IMR-90 (cell line): ENCODE data around the gene SPATA13. TPM values are rescaled to one million over a fixed set of nuclear protein-coding genes. Genes with fewer than 3 reads are reported as not detected.

Experiments used
- microRNA-seq, 2 experiments: library from miRNA; stranded (forward) in 1 of 2; unstranded in 1 of 2; fragments of 10-50 nt in 1 of 2; fragments of <30 nt in 1 of 2; gene quantifications in 1 of 2; microRNA quantifications in 1 of 2; one replicate each; pipeline versions ENCODE3 to v1.1.0; 2013 to 2020; ENCODE audit not compliant: insufficient read depth in 1 of 2, insufficient read length in 1 of 2, unreplicated experiment in 1 of 2
- polyA plus RNA-seq, 3 experiments: library from polyadenylated mRNA; depleted of rRNA; stranded (reverse); fragments of >200 nt; gene quantifications; 2 replicates each; pipeline ENCODE4 v1.2.3, GENCODE V29; 2012; ENCODE audit warnings: low replicate concordance in 1 of 3
- small RNA-seq, 5 experiments: library from RNA; depleted of rRNA; stranded (forward); fragments of <200 nt; gene quantifications; one replicate each; pipeline ENCODE3, GENCODE V24; 2012
- total RNA-seq: library from RNA; depleted of rRNA; stranded (reverse); fragments of >200 nt; gene quantifications from 2 replicates; pipeline ENCODE4 v1.2.3, GENCODE V29; 2012; rRNA removed

SPATA13 gene
- total and polyA plus RNA-seq, 2 of the 4 experiments (the other 2 are of a cell fraction): 10.5 to 12.5 TPM

Small RNAs within 50 kb of the gene (microRNA-seq; reads per million reads assigned to microRNA genes)
- gene MIR2276: 0.73 to 19.6 reads per million in 2 experiments

Small RNAs within 50 kb of the gene (small RNA-seq; reads per million reads assigned to genes)
- gene MIR2276: 0.60 to 46.9 (median 13.9) reads per million in 5 experiments

Other genes with a start within 250 kb of the SPATA13 start
- under 0.01 and 0.18 TPM in 2 replicates for gene C1QTNF9, start 148.9 kb downstream of the SPATA13 start, total RNA-seq
- 0.21 and 0.22 TPM in 2 replicates for gene C1QTNF9, start 148.9 kb downstream of the SPATA13 start, polyA plus RNA-seq (2012; rRNA removed)